ENCODE data around the gene SLC25A18. TPM values are rescaled to one million over a fixed set of nuclear protein-coding genes. Genes with fewer than 3 reads are reported as not detected.

The SLC25A18 gene
- total and polyA plus RNA-seq, 2 of the 4 experiments (the other 2 are of a cell fraction), result 0.05 TPM; not detected in 1

Other genes with a start within 250 kb of the SLC25A18 start
- not detected in 2 replicates for gene CECR2, start 194.0 kb upstream of the SLC25A18 start, total RNA-seq (2012; rRNA removed)
- gene CECR2, start 194.0 kb upstream of the SLC25A18 start, polyA plus RNA-seq (2012; rRNA removed), result under 0.01 TPM in 1 of 2 replicates, not detected in the other
- gene ATP6V1E1, start 65.3 kb downstream of the SLC25A18 start, total RNA-seq (2012; rRNA removed), result 144 and 151 TPM in 2 replicates
- 123 and 148 TPM in 2 replicates for gene ATP6V1E1, start 65.3 kb downstream of the SLC25A18 start, polyA plus RNA-seq (2012; rRNA removed)
- 77.5 and 86.7 TPM in 2 replicates for gene BCL2L13, start 75.3 kb downstream of the SLC25A18 start, total RNA-seq (2012; rRNA removed)
- 39.6 and 42.6 TPM in 2 replicates for gene BCL2L13, start 75.3 kb downstream of the SLC25A18 start, polyA plus RNA-seq (2012; rRNA removed)
- gene BID, start 211.0 kb downstream of the SLC25A18 start, total RNA-seq (2012; rRNA removed), result 59.4 and 69.5 TPM in 2 replicates
- gene BID, start 211.0 kb downstream of the SLC25A18 start, polyA plus RNA-seq (2012; rRNA removed), result 240 and 272 TPM in 2 replicates

All from IMR-90 (cell line).